GM20000 (cell line): Measurements from ENCODE around the gene TRIM28.
A peak's percentile ranks its signal among the peaks of the same experiment; 100 is the strongest.

Experiments used
- DNase-seq: peaks from one replicate; pipeline ENCODE4 v3.0.0; 2012; ENCODE audit warnings: low spot score
- TF ChIP-seq, protein P1 (sequence below): IDR thresholded peaks from 2 replicates; pipeline ENCODE4 v1.5.1; 2012; ENCODE audit warnings: mild to moderate bottlenecking, control low read depth; ENCODE audit errors: extremely low read depth, missing control alignments

The TRIM28 gene

DNA sequence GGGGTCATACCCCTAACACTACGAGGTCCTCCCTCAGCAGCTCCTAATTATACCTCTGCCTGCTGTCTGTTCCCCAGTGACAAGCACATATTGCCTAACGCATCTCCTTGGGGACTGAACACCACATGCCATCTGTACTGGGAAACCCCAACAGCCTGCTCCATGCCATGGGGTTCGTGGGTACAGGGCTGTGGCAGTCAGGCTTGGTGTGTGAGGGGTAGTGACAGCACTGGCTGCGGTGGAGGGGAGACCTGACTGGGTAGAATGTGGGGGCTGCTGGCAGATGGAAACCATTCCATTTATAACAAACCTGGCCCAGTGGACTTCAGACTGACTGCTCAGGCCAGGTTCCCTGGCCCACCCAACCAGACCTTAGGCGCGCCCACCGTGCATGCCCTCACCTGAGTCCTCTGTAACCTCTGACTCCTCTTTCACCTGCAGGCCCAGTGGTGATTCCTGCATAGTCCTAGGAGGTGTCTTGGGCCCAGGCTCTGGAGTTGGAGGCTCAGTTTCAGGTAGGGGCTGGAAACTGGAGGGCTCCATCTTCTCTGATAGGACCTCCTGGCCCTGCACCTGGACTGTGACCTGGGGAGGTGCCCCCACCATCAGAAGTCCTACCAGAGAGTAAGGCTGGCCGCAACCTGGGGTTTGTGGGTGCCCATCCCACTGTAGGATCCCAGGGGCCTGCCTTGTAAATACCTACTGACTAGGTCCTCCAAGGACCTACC is 26.2 kb downstream of the TRIM28 start:
- TF ChIP-seq, protein P1, sequence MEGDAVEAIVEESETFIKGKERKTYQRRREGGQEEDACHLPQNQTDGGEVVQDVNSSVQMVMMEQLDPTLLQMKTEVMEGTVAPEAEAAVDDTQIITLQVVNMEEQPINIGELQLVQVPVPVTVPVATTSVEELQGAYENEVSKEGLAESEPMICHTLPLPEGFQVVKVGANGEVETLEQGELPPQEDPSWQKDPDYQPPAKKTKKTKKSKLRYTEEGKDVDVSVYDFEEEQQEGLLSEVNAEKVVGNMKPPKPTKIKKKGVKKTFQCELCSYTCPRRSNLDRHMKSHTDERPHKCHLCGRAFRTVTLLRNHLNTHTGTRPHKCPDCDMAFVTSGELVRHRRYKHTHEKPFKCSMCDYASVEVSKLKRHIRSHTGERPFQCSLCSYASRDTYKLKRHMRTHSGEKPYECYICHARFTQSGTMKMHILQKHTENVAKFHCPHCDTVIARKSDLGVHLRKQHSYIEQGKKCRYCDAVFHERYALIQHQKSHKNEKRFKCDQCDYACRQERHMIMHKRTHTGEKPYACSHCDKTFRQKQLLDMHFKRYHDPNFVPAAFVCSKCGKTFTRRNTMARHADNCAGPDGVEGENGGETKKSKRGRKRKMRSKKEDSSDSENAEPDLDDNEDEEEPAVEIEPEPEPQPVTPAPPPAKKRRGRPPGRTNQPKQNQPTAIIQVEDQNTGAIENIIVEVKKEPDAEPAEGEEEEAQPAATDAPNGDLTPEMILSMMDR = no peak
- DNase-seq = no peak

DNA sequence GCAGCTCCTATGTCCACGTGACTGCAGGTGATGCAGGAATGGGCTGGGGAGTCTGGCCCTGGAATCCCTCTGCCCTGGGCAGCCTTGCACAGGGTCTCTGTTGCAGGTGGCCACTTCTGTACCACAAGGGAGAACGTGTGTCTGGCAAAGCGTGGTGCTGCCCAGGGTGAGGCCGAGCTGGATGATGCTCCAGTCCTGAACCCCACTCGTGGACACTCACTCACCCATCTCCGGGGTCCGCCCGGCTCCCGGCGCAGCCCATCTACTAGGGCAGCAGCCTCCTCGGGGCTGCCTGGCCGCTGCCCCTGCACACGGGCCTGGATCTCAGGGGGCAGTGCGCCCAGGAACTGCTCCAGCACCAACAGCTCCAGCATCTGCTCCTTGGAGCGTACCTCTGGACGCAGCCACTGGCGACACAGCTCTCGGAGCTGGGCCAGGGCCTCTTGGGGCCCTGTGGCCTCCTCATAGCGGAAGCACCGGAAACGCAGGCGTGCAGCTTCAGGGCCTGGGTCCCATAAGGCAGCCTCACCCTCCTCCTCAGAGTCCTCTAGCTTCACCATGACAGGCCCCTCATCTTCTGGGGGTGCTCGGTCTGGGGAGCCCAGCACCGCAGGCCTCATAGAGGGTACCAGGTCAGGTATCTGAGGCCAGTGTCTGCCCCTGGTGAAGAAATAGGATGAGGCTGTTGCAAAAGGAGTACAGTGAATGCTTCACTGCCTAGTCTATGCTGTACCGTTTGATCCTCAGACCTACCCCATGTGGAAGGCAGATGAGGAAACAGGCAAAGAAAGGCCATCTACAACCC is 27.1 kb downstream of the TRIM28 start:
- DNase-seq = no peak
- TF ChIP-seq, protein P1 = no peak

DNA sequence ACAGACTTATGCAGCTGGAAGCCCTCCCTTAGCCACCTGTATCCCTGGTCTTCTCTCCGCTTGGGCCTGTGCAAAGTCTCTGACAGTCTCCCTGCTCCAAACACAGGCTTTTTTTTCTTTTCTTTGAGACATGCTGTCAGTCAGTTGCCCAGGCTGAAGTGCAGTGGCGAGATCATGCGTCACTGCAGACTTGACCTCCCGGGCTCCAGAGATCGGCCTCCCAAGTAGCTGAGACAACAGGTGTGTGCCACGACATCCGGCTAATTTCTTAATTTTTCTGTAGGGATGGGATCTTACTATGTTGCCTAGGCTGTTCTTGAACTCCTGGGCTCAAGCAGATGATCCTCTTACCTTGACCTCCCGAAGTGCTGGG is 27.7 kb downstream of the TRIM28 start:
- DNase-seq = no peak
- TF ChIP-seq, protein P1 = no peak

DNA sequence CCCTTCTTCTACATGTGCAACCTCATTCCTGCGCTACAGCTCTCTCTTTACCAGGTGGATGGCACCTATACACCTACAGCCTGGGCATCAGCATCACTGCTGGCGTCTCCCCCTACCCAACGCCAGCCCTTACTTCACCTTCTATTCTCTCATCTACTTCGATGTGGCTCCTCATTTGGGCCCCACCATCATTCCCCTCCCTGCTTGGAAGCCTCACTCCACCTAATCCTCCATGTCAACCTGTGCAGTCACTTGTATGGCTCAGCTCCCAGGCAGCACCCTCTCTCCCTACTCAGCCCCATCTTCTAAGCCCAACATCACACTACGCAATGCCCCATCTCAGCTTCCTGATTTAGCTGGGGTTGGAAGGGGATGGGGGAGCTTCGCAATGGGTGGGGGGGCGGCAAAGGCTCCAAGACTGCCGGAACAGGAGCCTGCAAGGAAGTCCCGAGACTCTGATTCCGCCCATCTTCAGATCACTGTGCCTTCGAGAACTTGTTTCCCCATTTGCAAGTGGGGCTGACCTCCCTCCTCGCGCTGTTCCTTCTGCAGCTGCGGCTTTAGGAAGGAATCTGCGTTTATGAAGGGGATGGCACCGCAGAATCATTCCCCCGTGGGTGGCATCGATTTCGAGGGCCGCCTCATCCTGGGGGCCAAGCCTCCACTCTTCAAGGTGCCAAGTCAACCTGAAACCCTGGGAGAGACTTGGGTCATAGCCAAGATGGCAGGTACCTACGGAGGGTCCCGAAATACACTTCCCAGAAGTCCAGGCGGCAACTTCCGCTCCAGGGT is 28.4 kb downstream of the TRIM28 start:
- no peak for DNase-seq

DNA sequence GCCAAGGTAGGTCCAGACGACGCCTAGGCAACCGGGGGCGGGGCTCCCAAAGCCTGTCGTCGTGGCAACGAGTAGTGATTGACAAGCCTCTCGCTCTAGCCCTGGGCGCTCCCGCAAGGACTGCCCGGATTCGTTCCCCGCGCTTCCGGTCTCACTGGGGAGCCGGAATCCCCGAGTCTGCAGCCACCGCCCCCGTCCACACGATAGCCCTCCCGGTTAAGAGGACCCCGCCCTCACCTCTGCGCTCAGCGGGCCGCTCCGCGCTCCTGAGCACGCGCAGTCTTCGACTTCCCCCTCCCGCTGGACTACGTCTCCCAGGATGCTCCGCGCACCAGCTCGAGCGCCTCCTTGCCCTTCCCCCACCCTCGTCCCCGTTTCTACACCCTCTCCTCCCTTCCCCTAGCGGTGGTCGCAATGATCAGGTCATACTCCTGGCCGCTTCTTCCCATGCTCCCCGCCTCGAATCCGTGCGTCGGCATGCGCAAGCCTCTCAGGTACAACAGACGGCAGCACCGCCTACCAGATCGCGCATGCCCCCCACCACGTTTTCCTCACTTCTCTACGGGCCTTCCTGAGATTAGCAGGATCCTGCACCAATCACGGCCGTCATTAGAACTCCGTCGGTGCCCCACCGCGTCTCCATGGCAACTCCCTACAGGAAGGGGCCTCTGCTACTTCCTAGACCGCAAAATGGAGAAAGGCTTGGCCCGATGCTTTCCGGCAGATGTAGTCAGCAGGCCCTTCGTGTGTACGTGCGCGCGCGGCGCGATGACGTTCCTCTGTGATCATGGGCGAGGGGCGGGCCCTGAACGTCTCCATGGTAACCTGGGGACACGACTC is 29.2 kb downstream of the TRIM28 start, which contains the start of gene MZF1:
MZF1 (minus strand) TSS at position 518 of the 840 bp plus-strand sequence. CDS start 1,946 bp downstream, outside the sequence.
- TF ChIP-seq, protein P1 = no peak
- peak; percentile 96 for DNase-seq

More for the DNA sequence above, 28.4 kb downstream of the TRIM28 start:
- TF ChIP-seq, protein P1 = no peak

DNA sequence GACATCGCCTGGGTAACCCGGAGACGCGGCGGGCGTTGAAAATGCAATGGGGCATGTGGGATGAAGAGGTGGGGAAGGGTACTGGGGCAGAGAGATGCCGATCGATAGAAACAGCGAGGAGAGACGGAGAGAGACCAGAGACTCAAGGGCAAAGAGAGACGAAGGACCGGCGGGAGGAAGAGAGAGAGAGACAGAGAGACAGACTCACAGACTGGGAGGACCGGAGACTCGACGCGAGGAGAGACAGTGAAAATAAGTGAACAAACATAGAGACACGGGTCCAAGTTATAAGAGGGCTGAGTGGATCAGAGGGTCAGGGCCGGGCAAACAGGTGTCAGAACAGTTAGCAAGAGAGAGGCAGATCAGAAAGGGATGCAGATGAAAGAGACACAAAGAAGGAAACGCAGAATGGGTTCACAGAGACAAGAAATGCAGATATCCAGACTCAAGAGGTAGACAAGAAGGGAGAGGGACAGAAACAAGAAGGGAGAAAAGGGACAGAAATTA is 29.8 kb downstream of the TRIM28 start:
- DNase-seq = no peak
- TF ChIP-seq, protein P1 = no peak
